ENCODE data around the gene C1QTNF9. TPM values are rescaled to one million over a fixed set of nuclear protein-coding genes. Genes with fewer than 3 reads are reported as not detected.
"Not testable (repeated sequence)": the region's sequence is repeated elsewhere in the genome, so short reads cannot be mapped to it uniquely, and the experiment has no call there.

C1QTNF9 gene
- total RNA-seq, 1 donor from 2014 or later: not detected

DNA sequence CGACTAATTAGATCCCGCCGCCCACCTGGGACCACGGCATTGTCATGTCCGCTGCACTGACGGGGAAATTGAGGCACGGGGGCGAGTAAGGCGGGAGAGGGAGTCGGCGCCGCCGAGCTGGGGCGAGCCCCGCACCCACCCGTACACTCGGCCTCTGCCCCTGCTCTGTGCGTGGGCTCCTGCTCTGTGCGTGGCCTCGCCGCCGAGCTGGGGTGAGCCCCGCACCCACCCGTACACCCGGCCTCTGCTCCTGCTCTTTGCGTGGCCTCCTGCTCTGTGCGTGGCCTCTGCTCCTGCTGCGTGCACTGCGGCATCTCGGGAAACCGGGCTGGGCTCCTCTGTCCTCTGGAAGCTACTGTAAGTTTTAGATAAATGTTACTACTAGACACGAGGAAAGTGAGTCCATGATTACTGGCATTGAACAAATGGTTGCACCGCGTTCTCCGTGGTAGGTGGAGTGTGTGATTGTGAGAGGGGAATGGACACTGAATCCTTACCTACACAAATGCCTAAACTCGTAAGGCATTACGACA lies 826 bp upstream of the C1QTNF9 start:
- no peak for DNase-seq (ENCODE audit: low spot score in 2 of 2)
- Histone ChIP-seq H3K4me3 (no peak overlapping the region), H3K27me3 (no peaks in the 10 kb centered on the region), H3K27ac (no peak overlapping the region), H3K9me3 (no peaks in the 10 kb centered on the region), H3K4me1 (no peaks in the 10 kb centered on the region), H3K36me3 (peaks cover 0 to 11% of the 10 kb centered on the region in 2 donors)
- intact Hi-C loops (cut with DNase I): no loop called here
- TF ChIP-seq, protein P1, sequence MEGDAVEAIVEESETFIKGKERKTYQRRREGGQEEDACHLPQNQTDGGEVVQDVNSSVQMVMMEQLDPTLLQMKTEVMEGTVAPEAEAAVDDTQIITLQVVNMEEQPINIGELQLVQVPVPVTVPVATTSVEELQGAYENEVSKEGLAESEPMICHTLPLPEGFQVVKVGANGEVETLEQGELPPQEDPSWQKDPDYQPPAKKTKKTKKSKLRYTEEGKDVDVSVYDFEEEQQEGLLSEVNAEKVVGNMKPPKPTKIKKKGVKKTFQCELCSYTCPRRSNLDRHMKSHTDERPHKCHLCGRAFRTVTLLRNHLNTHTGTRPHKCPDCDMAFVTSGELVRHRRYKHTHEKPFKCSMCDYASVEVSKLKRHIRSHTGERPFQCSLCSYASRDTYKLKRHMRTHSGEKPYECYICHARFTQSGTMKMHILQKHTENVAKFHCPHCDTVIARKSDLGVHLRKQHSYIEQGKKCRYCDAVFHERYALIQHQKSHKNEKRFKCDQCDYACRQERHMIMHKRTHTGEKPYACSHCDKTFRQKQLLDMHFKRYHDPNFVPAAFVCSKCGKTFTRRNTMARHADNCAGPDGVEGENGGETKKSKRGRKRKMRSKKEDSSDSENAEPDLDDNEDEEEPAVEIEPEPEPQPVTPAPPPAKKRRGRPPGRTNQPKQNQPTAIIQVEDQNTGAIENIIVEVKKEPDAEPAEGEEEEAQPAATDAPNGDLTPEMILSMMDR (IDR thresholded peaks at IDR 0.05): no peak

DNA sequence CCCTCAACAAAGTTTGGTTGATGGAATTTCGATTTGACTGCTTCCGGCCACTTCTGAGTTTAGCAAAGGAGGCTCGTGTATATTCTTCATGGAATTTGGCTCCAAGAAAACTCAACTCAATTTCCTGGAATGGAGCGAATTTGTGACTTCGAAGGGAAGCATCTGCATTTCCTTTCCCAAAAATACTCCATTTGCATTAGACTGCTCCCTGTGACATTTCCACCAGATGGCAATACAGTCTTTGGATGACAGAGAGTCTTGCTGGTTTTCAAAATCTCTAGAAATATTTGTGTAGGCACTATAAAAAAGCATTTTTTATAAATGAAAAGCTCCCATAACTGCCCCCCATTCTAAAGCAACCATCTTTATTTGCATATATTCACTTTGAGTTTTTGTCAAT lies 4.1 kb downstream of the C1QTNF9 start:
- intact Hi-C loops (cut with DNase I): no loop called here
- Histone ChIP-seq H3K4me1 (no peaks in the 10 kb centered on the region), H3K9me3 (no peaks in the 10 kb centered on the region), H3K27me3 (no peaks in the 10 kb centered on the region), H3K27ac (no peak overlapping the region), H3K4me3 (no peak overlapping the region), H3K36me3 (no peaks in the 10 kb centered on the region)
- TF ChIP-seq, protein P1 (IDR thresholded peaks at IDR 0.05): peak in 1 of 3 experiments; percentile 12
- DNase-seq (ENCODE audit: low spot score in 2 of 2): no peak

DNA sequence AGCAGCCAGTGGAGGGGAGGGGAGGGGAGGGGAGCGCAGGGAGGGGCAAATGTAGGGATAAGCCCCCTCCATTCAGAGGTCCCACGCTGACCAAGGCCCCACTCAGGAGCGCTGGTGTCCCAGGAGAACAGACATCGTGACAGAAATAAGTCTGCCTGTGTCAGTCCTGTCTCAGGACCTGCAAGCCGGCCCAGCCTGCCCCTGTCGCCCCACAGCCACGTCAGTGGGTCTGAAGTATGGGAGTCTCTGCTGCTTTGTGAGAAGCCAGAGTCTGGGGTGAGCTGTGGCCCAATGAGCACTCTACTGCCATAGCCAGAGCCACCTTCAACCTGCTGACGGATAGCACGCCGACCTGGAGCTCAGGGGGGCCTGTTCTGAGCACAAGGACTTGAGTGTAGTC lies 8.5 kb downstream of the C1QTNF9 start:
- H3K27ac ChIP-seq; H3K4me3 ChIP-seq; H3K27me3 ChIP-seq; intact Hi-C loops (cut with DNase I); H3K9me3 ChIP-seq; H3K4me1 ChIP-seq; H3K36me3 ChIP-seq; DNase-seq (ENCODE audit: low spot score in 2 of 2): not testable (repeated sequence)

DNA sequence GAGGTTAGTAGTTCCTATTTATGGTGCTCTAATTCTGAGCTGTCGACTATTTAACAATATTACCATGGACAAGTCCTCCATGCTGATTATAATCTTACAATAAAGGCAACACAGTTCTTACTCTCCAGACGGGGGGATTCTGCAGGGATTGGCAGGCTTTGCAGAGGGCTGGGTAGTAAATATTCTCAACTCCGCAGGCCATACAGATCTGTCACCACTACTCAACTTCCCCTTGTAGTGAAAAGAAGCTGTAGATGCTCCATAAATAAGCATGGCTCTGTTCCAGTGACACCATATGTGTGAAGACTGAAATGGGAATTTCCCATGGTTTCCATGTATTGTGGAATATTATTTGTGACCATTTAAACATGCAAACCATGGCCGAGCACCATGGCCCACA lies 9.5 kb downstream of the C1QTNF9 start:
- DNase-seq (ENCODE audit: low spot score in 2 of 2); H3K4me1 ChIP-seq; H3K9me3 ChIP-seq; H3K4me3 ChIP-seq; H3K27ac ChIP-seq; H3K27me3 ChIP-seq; H3K36me3 ChIP-seq; intact Hi-C loops (cut with DNase I): not testable (repeated sequence)

DNA sequence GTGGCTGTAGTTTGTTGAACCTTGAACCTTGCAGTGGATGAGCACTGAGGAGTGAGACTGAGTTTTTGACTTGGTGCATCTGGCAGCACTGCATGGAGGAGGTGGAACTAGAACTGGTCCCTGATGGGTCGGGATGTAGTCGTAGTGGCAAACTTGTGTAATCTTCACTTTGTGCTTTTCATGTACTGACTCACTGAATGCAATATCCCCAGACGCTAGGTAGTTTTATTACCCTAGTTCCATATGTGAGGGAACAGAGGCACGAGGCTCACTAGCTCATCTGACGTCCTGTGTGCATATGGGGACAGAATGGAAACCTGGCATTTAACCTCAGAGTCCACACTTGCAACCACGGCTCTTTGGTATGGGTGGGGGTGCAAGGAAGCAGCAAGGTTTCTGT lies 10.3 kb downstream of the C1QTNF9 start:
- H3K4me3 ChIP-seq; H3K4me1 ChIP-seq; DNase-seq (ENCODE audit: low spot score in 2 of 2); H3K27me3 ChIP-seq; H3K9me3 ChIP-seq; intact Hi-C loops (cut with DNase I); H3K27ac ChIP-seq; H3K36me3 ChIP-seq: not testable (repeated sequence)

DNA sequence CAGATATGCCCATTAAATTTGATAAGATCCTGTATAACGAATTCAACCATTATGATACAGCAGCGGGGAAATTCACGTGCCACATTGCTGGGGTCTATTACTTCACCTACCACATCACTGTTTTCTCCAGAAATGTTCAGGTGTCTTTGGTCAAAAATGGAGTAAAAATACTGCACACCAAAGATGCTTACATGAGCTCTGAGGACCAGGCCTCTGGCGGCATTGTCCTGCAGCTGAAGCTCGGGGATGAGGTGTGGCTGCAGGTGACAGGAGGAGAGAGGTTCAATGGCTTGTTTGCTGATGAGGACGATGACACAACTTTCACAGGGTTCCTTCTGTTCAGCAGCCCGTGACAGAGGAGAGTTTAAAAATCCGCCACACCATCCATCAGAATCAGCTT lies 12.0 kb downstream of the C1QTNF9 start:
- H3K4me1 ChIP-seq; H3K27ac ChIP-seq; DNase-seq (ENCODE audit: low spot score in 2 of 2); H3K4me3 ChIP-seq; H3K27me3 ChIP-seq; H3K36me3 ChIP-seq; intact Hi-C loops (cut with DNase I); H3K9me3 ChIP-seq: not testable (repeated sequence)

DNA sequence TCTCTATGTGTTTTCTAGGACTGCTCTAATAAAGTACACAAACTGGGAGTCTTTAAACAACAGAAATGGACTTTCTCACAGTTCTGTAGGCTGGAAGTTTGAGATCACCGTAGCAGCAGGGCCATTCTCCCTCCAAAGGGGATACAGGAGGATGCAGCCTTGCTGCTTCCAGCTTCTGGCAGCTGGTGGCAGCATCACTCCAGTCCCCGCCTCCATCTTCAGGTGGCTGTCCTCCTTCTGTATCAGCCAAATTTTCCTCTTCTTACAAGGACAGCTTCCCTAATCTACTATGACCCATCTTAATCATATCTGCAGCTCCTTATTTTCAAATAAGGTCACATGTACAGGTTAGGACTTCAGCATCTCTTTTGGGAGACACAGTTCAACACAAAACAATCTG lies 13.1 kb downstream of the C1QTNF9 start:
- DNase-seq (ENCODE audit: low spot score in 2 of 2); H3K9me3 ChIP-seq; H3K36me3 ChIP-seq; intact Hi-C loops (cut with DNase I); H3K4me1 ChIP-seq; H3K4me3 ChIP-seq; H3K27me3 ChIP-seq; H3K27ac ChIP-seq: not testable (repeated sequence)

DNA sequence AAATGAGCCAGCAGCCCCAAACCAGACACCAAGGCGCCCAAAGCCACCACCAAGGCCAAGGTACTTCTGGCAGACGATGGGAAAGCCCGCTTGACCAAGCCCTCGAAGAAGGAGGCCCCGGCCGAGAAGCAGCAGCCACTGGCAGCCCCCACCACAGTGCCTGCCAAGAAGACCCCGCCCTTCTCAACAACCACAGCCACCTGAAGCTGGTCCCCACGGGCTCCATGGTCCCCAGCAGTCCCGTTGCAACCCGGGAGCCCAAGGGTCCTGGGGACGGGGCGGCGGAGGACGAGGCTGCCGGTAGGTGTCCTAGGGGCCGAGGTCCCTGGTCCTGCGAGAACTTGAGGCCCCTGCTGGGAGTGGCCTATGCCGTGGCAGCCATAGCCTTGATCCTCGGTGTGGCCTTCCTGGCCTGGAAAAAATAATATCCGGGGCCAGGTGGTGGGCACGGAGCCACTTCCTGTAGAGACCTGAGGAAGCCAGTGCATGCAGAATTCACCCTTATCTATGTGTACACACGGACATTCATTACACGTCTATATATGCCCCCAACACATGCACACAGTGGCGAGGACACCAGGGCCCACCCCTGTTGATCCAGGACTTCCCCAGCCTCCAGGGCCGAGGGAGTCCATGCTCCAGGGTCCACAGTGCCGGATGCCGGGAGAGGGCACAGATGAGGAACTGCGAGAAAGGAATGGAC lies 13.8 kb downstream of the C1QTNF9 start:
- intact Hi-C loops (cut with DNase I): no loop called here
- no peak overlapping the region for H3K27ac ChIP-seq
- no peaks in the 10 kb centered on the region for H3K9me3 ChIP-seq
- no peak overlapping the region for H3K4me3 ChIP-seq
- H3K36me3 ChIP-seq: no peaks in the 10 kb centered on the region
- no peaks in the 10 kb centered on the region for H3K4me1 ChIP-seq
- TF ChIP-seq, protein P1 (IDR thresholded peaks at IDR 0.05): no peak
- H3K27me3 ChIP-seq: no peaks in the 10 kb centered on the region
- DNase-seq (ENCODE audit: low spot score in 2 of 2): no peak

Measured in ascending aorta (tissue), 2 donors.